Smooth muscle cell (in vitro differentiated cells): ENCODE measurements around the gene SEC61A1. TPM values are rescaled to one million over a fixed set of nuclear protein-coding genes. Genes with fewer than 3 reads are reported as not detected.

Experiments
- DNase-seq: peaks from one replicate; lab custom pipeline; 2025; ENCODE audit not compliant: unreplicated experiment; lab: John Stamatoyannopoulos, UW
- H2AFZ ChIP-seq: fragments of 200-600 bp; sonication (generic); 2 replicates; pipeline ENCODE4 v1.6.0; 2016; ENCODE audit warnings: antibody characterized with exemption, low read depth, mild to moderate bottlenecking
- H3F3A ChIP-seq: fragments of 200-600 bp; sonication (generic); 2 replicates; pipeline ENCODE4 v1.6.0; 2017; ENCODE audit warnings: antibody characterized with exemption, low read depth
- H3K27ac ChIP-seq: fragments of 200-600 bp; sonication (generic); 2 replicates; pipeline ENCODE4 v1.5.1; 2016; ENCODE audit warnings: low read depth, mild to moderate bottlenecking
- H3K27me3 ChIP-seq: fragments of 200-600 bp; sonication (generic); 2 replicates; pipeline ENCODE4 v1.6.1; 2016; ENCODE audit warnings: low read depth, mild to moderate bottlenecking
- H3K36me3 ChIP-seq: fragments of 200-600 bp; sonication (generic); 2 replicates; pipeline ENCODE4 v1.5.1; 2016; ENCODE audit warnings: low read depth
- H3K4me1 ChIP-seq: fragments of 200-600 bp; sonication (generic); 2 replicates; pipeline ENCODE4 v1.5.1; 2016; ENCODE audit warnings: low read depth
- H3K4me2 ChIP-seq: fragments of 200-600 bp; sonication (generic); 2 replicates; pipeline ENCODE4 v1.6.0; 2016; ENCODE audit warnings: mild to moderate bottlenecking
- H3K4me3 ChIP-seq: fragments of 200-600 bp; sonication (generic); 2 replicates; pipeline ENCODE4 v1.5.1; 2016; ENCODE audit warnings: mild to moderate bottlenecking
- H3K79me2 ChIP-seq: fragments of 200-600 bp; sonication (generic); 2 replicates; pipeline ENCODE4 v1.6.0; 2016; ENCODE audit warnings: low read depth, mild to moderate bottlenecking
- H3K9ac ChIP-seq: fragments of 200-600 bp; sonication (generic); 2 replicates; pipeline ENCODE4 v1.6.0; 2016; ENCODE audit warnings: low read depth
- H3K9me3 ChIP-seq: fragments of 200-600 bp; sonication (generic); replicated peaks from 2 replicates; pipeline ENCODE4 v1.5.1; 2016; ENCODE audit warnings: low read depth
- H4K20me1 ChIP-seq: fragments of 200-600 bp; sonication (generic); 2 replicates; pipeline ENCODE4 v1.6.0; 2016; ENCODE audit warnings: low read depth
- WGBS: methylation state at CpG from one replicate; pipeline ENCODE4 v1.1.7; 2016; ENCODE audit warnings: low lambda C conversion rate; 5-methylcytosine and 5-hydroxymethylcytosine counted together
- polyA plus RNA-seq: library from polyadenylated mRNA; unstranded; fragments of >200 nt; fragmentation: Nextera tagmentation; extraction: Ambion mirVana; gene quantifications from 2 replicates; pipeline ENCODE4 v1.2.1, GENCODE V29; 2016
- total RNA-seq: library from RNA; depleted of rRNA; stranded (reverse); fragments of >200 nt; gene quantifications from 2 replicates; pipeline ENCODE4 v1.2.3, GENCODE V29; 2014
- TF ChIP-seq, protein P1 (sequence below): fragments of 200-600 bp; sonication (generic); IDR thresholded peaks from 2 replicates; pipeline ENCODE4 v1.5.1; 2017; ENCODE audit warnings: borderline replicate concordance, mild to moderate bottlenecking, antibody characterized with exemption; ENCODE audit not compliant: insufficient read depth, poor library complexity, severe bottlenecking

Gene SEC61A1
- total and polyA plus RNA-seq, 2 experiments from 2014 or later, result 324 to 392 TPM

DNA sequence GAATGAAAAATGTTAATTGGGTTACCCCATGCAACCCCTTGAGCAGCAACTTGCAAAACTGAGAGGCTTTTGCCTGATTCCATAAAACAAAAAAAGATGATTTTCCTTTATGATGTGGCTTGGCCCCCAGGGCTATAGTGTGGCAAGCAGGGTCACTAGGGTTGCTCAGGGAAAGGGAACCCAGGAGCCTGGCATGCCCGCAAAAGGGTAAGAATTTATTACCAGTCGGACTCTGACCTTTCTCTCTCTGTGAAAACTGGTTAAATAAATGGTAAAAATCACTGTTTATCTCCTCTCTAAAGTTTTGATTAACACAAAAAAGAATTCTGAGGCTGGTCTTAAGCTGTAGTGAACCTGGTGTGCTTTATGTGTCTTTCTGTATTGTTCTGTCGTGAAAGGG, 37.7 kb upstream of the SEC61A1 start:
- H3K36me3 ChIP-seq, result no peaks in the 10 kb centered on the region
- H3K4me1 ChIP-seq, result no peaks in the 10 kb centered on the region
- H4K20me1 ChIP-seq, result no peaks in the 10 kb centered on the region
- H2AFZ ChIP-seq, result no peak overlapping the region
- H3F3A ChIP-seq, result no peaks in the 10 kb centered on the region
- no peak for DNase-seq
- H3K4me3 ChIP-seq, result no peak overlapping the region
- H3K9ac ChIP-seq, result no peak overlapping the region
- H3K27me3 ChIP-seq, result no peaks in the 10 kb centered on the region
- TF ChIP-seq, protein P1, sequence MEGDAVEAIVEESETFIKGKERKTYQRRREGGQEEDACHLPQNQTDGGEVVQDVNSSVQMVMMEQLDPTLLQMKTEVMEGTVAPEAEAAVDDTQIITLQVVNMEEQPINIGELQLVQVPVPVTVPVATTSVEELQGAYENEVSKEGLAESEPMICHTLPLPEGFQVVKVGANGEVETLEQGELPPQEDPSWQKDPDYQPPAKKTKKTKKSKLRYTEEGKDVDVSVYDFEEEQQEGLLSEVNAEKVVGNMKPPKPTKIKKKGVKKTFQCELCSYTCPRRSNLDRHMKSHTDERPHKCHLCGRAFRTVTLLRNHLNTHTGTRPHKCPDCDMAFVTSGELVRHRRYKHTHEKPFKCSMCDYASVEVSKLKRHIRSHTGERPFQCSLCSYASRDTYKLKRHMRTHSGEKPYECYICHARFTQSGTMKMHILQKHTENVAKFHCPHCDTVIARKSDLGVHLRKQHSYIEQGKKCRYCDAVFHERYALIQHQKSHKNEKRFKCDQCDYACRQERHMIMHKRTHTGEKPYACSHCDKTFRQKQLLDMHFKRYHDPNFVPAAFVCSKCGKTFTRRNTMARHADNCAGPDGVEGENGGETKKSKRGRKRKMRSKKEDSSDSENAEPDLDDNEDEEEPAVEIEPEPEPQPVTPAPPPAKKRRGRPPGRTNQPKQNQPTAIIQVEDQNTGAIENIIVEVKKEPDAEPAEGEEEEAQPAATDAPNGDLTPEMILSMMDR, result no peak
- 96% methylated on average over 3 of the region's 3 CpGs for WGBS
- H3K27ac ChIP-seq, result no peak overlapping the region
- no peak overlapping the region for H3K4me2 ChIP-seq
- no peaks in the 10 kb centered on the region for H3K79me2 ChIP-seq
- no peaks in the 10 kb centered on the region for H3K9me3 ChIP-seq

DNA sequence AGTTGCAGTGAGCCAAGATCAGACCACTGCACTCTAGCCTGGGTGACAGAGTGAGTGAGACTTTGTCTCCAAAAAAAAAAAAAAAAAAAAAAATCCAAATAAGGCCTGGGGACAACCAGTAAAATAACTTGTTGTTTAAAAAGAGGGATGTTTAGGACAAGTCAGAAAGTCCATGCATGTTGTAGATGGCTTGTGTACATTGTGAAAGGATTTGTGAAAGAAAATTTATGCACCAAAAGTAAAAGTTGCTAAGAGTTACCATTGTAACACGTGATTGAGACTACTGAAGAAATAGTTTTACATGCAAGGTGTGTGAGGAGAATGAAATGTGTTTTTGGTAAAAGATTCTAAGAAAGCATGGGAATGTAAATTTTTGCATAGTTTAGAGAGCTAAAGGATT, 35.7 kb upstream of the SEC61A1 start:
- Histone ChIP-seq H3K27ac (no peak overlapping the region), H3K27me3 (no peaks in the 10 kb centered on the region), H3K9me3 (no peaks in the 10 kb centered on the region), H3F3A (no peaks in the 10 kb centered on the region), H3K4me1 (no peaks in the 10 kb centered on the region), H4K20me1 (no peaks in the 10 kb centered on the region), H3K9ac (no peak overlapping the region), H3K36me3 (no peaks in the 10 kb centered on the region), H3K4me2 (no peak overlapping the region), H3K79me2 (no peaks in the 10 kb centered on the region), H3K4me3 (no peak overlapping the region), H2AFZ (no peak overlapping the region)
- DNase-seq, result no peak
- TF ChIP-seq, protein P1, result no peak
- 89% methylated on average over 1 of the region's 1 CpG for WGBS

DNA sequence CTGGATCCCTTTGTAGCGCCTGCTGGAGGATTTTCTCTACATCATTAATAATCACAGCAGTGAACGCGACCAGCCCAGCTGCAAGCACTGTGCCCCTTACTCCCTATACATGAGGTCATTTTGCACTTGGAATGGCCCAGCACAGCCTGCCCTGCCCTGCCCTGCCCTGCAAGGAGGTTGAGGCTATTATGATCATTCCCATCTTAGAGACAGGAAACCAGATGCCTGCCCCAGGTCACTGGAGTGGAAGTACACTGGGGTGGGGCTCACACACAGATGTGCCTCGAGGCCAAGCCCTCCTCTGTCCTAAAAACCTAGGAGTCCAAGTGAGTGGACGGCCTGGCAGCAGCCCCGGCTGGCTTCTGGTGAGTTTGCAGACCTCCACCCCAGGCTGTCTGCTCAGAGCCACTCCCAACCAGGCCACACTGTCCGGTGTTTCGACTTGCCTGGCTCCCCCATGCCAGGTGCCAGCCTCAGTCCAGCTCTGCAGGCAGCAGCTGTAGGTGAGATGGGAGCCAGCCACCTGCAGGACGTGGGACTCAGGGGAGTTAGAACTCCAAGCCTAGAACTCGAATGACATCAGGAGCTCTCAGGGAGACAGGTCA, 30.4 kb upstream of the SEC61A1 start:
- Histone ChIP-seq H3K79me2 (no peaks in the 10 kb centered on the region), H3K27me3 (peaks cover 31% of the 10 kb centered on the region), H3K9me3 (no peaks in the 10 kb centered on the region), H2AFZ (no peak overlapping the region), H3K4me1 (no peaks in the 10 kb centered on the region), H3K4me3 (no peak overlapping the region), H3F3A (no peaks in the 10 kb centered on the region), H3K9ac (no peak overlapping the region), H3K27ac (no peak overlapping the region), H3K4me2 (no peak overlapping the region), H4K20me1 (no peaks in the 10 kb centered on the region), H3K36me3 (no peaks in the 10 kb centered on the region)
- TF ChIP-seq, protein P1, result no peak
- DNase-seq, result no peak
- WGBS, result 88% methylated on average over 10 of the region's 10 CpGs

DNA sequence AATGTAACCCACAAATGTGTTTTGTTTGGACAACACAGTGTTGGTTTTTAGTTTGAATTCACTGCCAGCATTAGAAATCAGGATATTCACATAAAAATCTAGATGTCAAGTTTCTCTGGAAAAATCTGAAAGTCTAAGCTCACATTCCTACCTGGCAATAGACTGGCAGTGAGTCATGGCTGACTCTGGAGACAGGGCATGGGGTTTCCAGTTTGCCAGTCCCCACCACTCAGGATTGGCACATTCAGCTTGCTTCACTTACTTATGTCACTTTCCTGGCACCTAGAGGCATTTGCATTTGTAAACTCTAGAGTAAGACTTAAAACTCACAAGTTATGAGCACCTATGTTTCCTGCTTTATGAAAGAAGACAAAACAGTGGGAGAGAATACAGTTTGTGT, 19.1 kb upstream of the SEC61A1 start:
- H3K27ac ChIP-seq, result no peak overlapping the region
- no peak overlapping the region for H2AFZ ChIP-seq
- no peaks in the 10 kb centered on the region for H3F3A ChIP-seq
- H4K20me1 ChIP-seq, result no peaks in the 10 kb centered on the region
- no peaks in the 10 kb centered on the region for H3K79me2 ChIP-seq
- no peak overlapping the region for H3K4me3 ChIP-seq
- no peak overlapping the region for H3K4me2 ChIP-seq
- DNase-seq, result no peak
- no peaks in the 10 kb centered on the region for H3K9me3 ChIP-seq
- TF ChIP-seq, protein P1, result no peak
- no peak overlapping the region for H3K9ac ChIP-seq
- peaks cover 11% of the 10 kb centered on the region for H3K27me3 ChIP-seq
- no peaks in the 10 kb centered on the region for H3K36me3 ChIP-seq
- H3K4me1 ChIP-seq, result no peaks in the 10 kb centered on the region
